IMR-90 (cell line): ENCODE results near the gene ATXN10. TPM values are rescaled to one million over a fixed set of nuclear protein-coding genes. Genes with fewer than 3 reads are reported as not detected.

ENCODE experiments used
- ATAC-seq: fragments of 200-7000 bp; cut with Tn5 transposase; 2 replicates; pipeline ENCODE4 v1.9.1; 2020; ENCODE audit warnings: low read depth, mild to moderate bottlenecking, moderate library complexity
- BruUV-seq: library from RNA; stranded (reverse); fragments of 400-500 nt; replicated peaks from 2 replicates; lab custom pipeline; 2021; lab: Mats Ljungman, UMichigan
- CTCF ChIA-PET: fragments of 300-600 bp; formaldehyde crosslinking; extraction: SDS; loops from one replicate; lab custom pipeline; 2021; ENCODE audit warnings: antibody characterized with exemption; lab: Yijun Ruan, JAX
- POLR2A ChIA-PET: fragments of 300-600 bp; sonication (Branson Sonifier 250); formaldehyde crosslinking; loops from one replicate; lab custom pipeline; 2022; ENCODE audit warnings: antibody characterized with exemption; ENCODE audit not compliant: unreplicated experiment; lab: Charles Lee
- DNase-seq: peaks from one replicate; pipeline ENCODE4 v3.0.0; 2013
- H2AFZ ChIP-seq: replicated peaks from 2 replicates; pipeline ENCODE3; 2013; ENCODE audit warnings: low read length, mild to moderate bottlenecking; ENCODE audit not compliant: poor library complexity
- H2AK5ac ChIP-seq: 2 replicates; pipeline ENCODE4 v1.6.1; 2013; ENCODE audit warnings: low read depth, low read length, inconsistent platforms
- H2AK9ac ChIP-seq: replicated peaks from 2 replicates; pipeline ENCODE3; 2013; ENCODE audit warnings: mild to moderate bottlenecking, low read depth, low read length, moderate library complexity; ENCODE audit not compliant: poor library complexity
- H2BK120ac ChIP-seq: 2 replicates; pipeline ENCODE4 v1.6.1; 2013; ENCODE audit warnings: low read depth, low read length, inconsistent platforms
- H2BK15ac ChIP-seq: 3 replicates; pipeline ENCODE4 v1.6.1; 2013; ENCODE audit warnings: low read depth, low read length, inconsistent platforms
- H2BK20ac ChIP-seq: 2 replicates; pipeline ENCODE4 v1.6.1; 2013; ENCODE audit warnings: low read depth, mild to moderate bottlenecking, inconsistent platforms, low read length, moderate library complexity
- H2BK5ac ChIP-seq: 2 replicates; pipeline ENCODE4 v1.6.1; 2013; ENCODE audit warnings: mild to moderate bottlenecking, low read depth, low read length, inconsistent platforms; ENCODE audit not compliant: poor library complexity, severe bottlenecking
- H3K14ac ChIP-seq: replicated peaks from 2 replicates; pipeline ENCODE4 v1.6.1; 2013; ENCODE audit warnings: low read depth, low read length, inconsistent platforms
- H3K18ac ChIP-seq: 2 replicates; pipeline ENCODE4 v1.6.1; 2013; ENCODE audit warnings: low read depth, low read length, control low read depth
- H3K23ac ChIP-seq: 2 replicates; pipeline ENCODE4 v1.6.1; 2013; ENCODE audit warnings: low read depth, low read length, inconsistent platforms
- H3K27ac ChIP-seq: 2 replicates; pipeline ENCODE4 v1.5.1; 2013; ENCODE audit warnings: mild to moderate bottlenecking, control low read depth, low read length; ENCODE audit not compliant: insufficient read depth
- H3K27me3 ChIP-seq: 2 replicates; pipeline ENCODE4 v1.6.1; 2013; ENCODE audit warnings: low read length; ENCODE audit not compliant: control insufficient read depth, insufficient read depth
- H3K36me3 ChIP-seq: 2 replicates; pipeline ENCODE4 v1.6.1; 2013; ENCODE audit warnings: low read length, mixed read lengths; ENCODE audit not compliant: control insufficient read depth, insufficient read depth
- H3K4ac ChIP-seq: 2 replicates; pipeline ENCODE4 v1.6.1; 2013; ENCODE audit warnings: low read depth, low read length, inconsistent platforms
- H3K4me1 ChIP-seq: 2 replicates; pipeline ENCODE4 v1.6.1; 2013; ENCODE audit warnings: low read length, mixed read lengths; ENCODE audit not compliant: control insufficient read depth, insufficient read depth
- H3K4me2 ChIP-seq: 2 replicates; pipeline ENCODE4 v1.6.1; 2013; ENCODE audit warnings: low read depth, mild to moderate bottlenecking, control low read depth, low read length, moderate library complexity
- H3K4me3 ChIP-seq: 2 replicates; pipeline ENCODE4 v1.5.1; 2013; ENCODE audit warnings: low read depth, mild to moderate bottlenecking, control low read depth, low read length, moderate library complexity; ENCODE audit not compliant: insufficient read depth
- H3K56ac ChIP-seq: 2 replicates; pipeline ENCODE4 v1.6.1; 2013; ENCODE audit warnings: low read length, inconsistent platforms; ENCODE audit not compliant: insufficient read depth; ENCODE audit errors: extremely low read depth
- H3K79me1 ChIP-seq, 2 experiments: 2 replicates each; pipeline ENCODE4 v1.6.1; 2013; ENCODE audit warnings: low read length in 2 of 2, inconsistent platforms in 1 of 2, low read depth in 1 of 2
- H3K9ac ChIP-seq: 2 replicates; pipeline ENCODE4 v1.6.1; 2013; ENCODE audit warnings: low read depth, low read length, control low read depth
- H3K9me1 ChIP-seq: 2 replicates; pipeline ENCODE4 v1.6.1; 2013; ENCODE audit warnings: low read length, inconsistent platforms; ENCODE audit not compliant: insufficient read depth
- H3K9me3 ChIP-seq: 2 replicates; pipeline ENCODE4 v1.6.1; 2013; ENCODE audit warnings: low read length; ENCODE audit not compliant: control insufficient read depth, insufficient read depth
- H4K20me1 ChIP-seq: 2 replicates; pipeline ENCODE4 v1.6.1; 2013; ENCODE audit warnings: low read length, inconsistent platforms; ENCODE audit not compliant: insufficient read depth
- H4K5ac ChIP-seq: 2 replicates; pipeline ENCODE4 v1.6.1; 2013; ENCODE audit warnings: mild to moderate bottlenecking, low read depth, low read length, control low read depth
- H4K8ac ChIP-seq, 2 experiments: 2 replicates each; pipeline ENCODE4 v1.6.1; 2013; ENCODE audit warnings: low read depth in 2 of 2, low read length in 2 of 2, control low read depth in 1 of 2, inconsistent platforms in 1 of 2
- H4K91ac ChIP-seq: 2 replicates; pipeline ENCODE4 v1.6.1; 2013; ENCODE audit warnings: low read depth, low read length, inconsistent platforms; ENCODE audit not compliant: insufficient read depth
- BHLHE40 ChIP-seq: fragments of 150-350 bp; IDR thresholded peaks from 2 replicates; pipeline ENCODE4 v1.6.1; 2016; ENCODE audit warnings: mild to moderate bottlenecking, low read depth, low read length
- CEBPB ChIP-seq: IDR thresholded peaks from 2 replicates; pipeline ENCODE4 v1.6.1; 2012; ENCODE audit warnings: low read depth, low read length, improper control_type of control experiment
- CHD1 ChIP-seq: IDR thresholded peaks from 2 replicates; pipeline ENCODE4 v1.6.1; 2012; ENCODE audit warnings: low read depth, low read length, improper control_type of control experiment
- MAFK ChIP-seq: IDR thresholded peaks from 2 replicates; pipeline ENCODE4 v1.6.1; 2012; ENCODE audit warnings: low read depth, low read length, improper control_type of control experiment
- MAZ ChIP-seq: IDR thresholded peaks from 2 replicates; pipeline ENCODE4 v1.6.1; 2012; ENCODE audit warnings: low read depth, mild to moderate bottlenecking, low read length, improper control_type of control experiment, moderate library complexity, borderline replicate concordance
- MXI1 ChIP-seq: IDR thresholded peaks from 2 replicates; pipeline ENCODE4 v1.6.1; 2012; ENCODE audit warnings: low read depth, mild to moderate bottlenecking, low read length, moderate library complexity, borderline replicate concordance
- POLR2A ChIP-seq: IDR thresholded peaks from 2 replicates; pipeline ENCODE4 v1.6.1; 2012; ENCODE audit warnings: mild to moderate bottlenecking, low read depth, low read length
- RAD21 ChIP-seq: IDR thresholded peaks from 2 replicates; pipeline ENCODE4 v1.6.1; 2012; ENCODE audit warnings: low read length, improper control_type of control experiment
- RCOR1 ChIP-seq: IDR thresholded peaks from 2 replicates; pipeline ENCODE4 v1.6.1; 2012; ENCODE audit warnings: mild to moderate bottlenecking, low read length, improper control_type of control experiment; ENCODE audit not compliant: insufficient replicate concordance
- RFX5 ChIP-seq: IDR thresholded peaks from 2 replicates; pipeline ENCODE4 v1.8.0; 2012; ENCODE audit warnings: low read depth, mild to moderate bottlenecking, low read length, moderate library complexity
- SMC3 ChIP-seq: fragments of 150-350 bp; IDR thresholded peaks from 2 replicates; pipeline ENCODE4 v1.6.1; 2016; ENCODE audit warnings: low read depth, mild to moderate bottlenecking, antibody characterized with exemption, low read length, moderate library complexity
- WGBS, 2 experiments: methylation state at CpG; one replicate each; pipeline versions ENCODE4 v1.1.5 to v1.1.7; 2013; ENCODE audit warnings: missing lambda C conversion rate in 2 of 2; ENCODE audit not compliant: insufficient read length in 1 of 2; ENCODE audit errors: extremely low coverage in 2 of 2; 5-methylcytosine and 5-hydroxymethylcytosine counted together
- dilution Hi-C: fragments of 300-500 bp; cut with HindIII; formaldehyde crosslinking; loops from one replicate; pipeline ENCODE4 v1.14.3; 2018; ENCODE audit warnings: low sequenced_read_pairs; ENCODE audit not compliant: unreplicated experiment
- in situ Hi-C: fragments of 300-500 bp; cut with MboI; formaldehyde crosslinking; loops from 3 replicates; pipeline ENCODE4 v1.14.3; 2019; ENCODE audit warnings: low sequenced_read_pairs, inconsistent platforms, mixed read lengths
- intact Hi-C: fragments of 100-400 bp; cut with micrococcal nuclease; formaldehyde crosslinking; loops from 2 replicates; pipeline ENCODE4 v1.10.0; 2022
- polyA plus RNA-seq, 3 experiments: library from polyadenylated mRNA; depleted of rRNA; stranded (reverse); fragments of >200 nt; gene quantifications; 2 replicates each; pipeline ENCODE4 v1.2.3, GENCODE V29; 2012; ENCODE audit warnings: low replicate concordance in 1 of 3
- total RNA-seq: library from RNA; depleted of rRNA; stranded (reverse); fragments of >200 nt; gene quantifications from 2 replicates; pipeline ENCODE4 v1.2.3, GENCODE V29; 2012
- TF ChIP-seq, protein P1 (sequence below): fragments of 150-350 bp; IDR thresholded peaks from 2 replicates; pipeline ENCODE4 v1.6.1; 2017; ENCODE audit warnings: mild to moderate bottlenecking, antibody characterized with exemption, low read length, low read depth

The ATXN10 gene
- total and polyA plus RNA-seq, 2 of the 4 experiments (the other 2 are of a cell fraction), result 116 to 231 TPM

DNA sequence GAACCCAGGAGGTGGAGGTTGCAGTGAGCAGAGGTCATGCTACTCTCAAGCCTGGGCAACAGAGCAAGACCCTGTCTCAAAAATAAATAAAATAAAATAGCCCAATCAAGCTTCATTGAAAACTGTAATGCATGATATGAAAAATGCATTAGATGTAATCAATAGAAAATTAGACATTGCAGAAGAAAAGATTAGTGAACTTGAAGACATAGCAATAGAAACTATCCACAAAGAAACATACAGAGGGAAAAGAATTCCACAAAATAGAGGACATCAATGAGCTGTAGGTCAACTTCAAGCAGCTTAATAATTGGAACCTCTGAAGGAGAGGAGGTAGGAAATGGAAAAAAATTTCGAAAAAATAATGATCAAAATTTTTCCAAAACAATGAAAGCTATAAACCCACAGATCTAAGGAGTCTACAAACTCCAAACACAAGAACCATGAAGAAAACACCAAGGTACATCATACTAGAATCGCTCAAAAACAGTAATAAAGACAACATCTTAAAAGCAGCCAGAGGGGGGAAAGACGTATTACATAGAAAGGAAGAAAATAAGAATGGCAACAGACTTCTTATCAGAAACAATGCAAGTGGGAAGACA, 201.1 kb downstream of the ATXN10 start:
- no peak overlapping the region for H4K8ac ChIP-seq
- dilution Hi-C loops, result no loop called here
- peaks cover 10% of the 10 kb centered on the region for H3K9me3 ChIP-seq
- DNase-seq, result no peak
- H2AK5ac ChIP-seq, result no peak overlapping the region
- ChIA-PET CTCF (no interaction called here), POLR2A (no interaction called here)
- no peaks in the 10 kb centered on the region for H3K9me1 ChIP-seq
- H3K18ac ChIP-seq, result no peak overlapping the region
- H3K4me3 ChIP-seq, result no peak overlapping the region
- TF ChIP-seq RAD21 (no peak), POLR2A (no peak), RFX5 (no peak), MAZ (no peak), MAFK (no peak), BHLHE40 (no peak), CEBPB (no peak), SMC3 (no peak), MXI1 (no peak), CHD1 (no peak), RCOR1 (no peak)
- TF ChIP-seq, protein P1, sequence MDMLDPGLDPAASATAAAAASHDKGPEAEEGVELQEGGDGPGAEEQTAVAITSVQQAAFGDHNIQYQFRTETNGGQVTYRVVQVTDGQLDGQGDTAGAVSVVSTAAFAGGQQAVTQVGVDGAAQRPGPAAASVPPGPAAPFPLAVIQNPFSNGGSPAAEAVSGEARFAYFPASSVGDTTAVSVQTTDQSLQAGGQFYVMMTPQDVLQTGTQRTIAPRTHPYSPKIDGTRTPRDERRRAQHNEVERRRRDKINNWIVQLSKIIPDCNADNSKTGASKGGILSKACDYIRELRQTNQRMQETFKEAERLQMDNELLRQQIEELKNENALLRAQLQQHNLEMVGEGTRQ, result no peak
- no peak overlapping the region for H2BK20ac ChIP-seq
- WGBS, 2 experiments, result no CpG with 5 or more reads among the region's 3 CpGs
- H2BK15ac ChIP-seq, result no peak overlapping the region
- no peak overlapping the region for H3K14ac ChIP-seq
- BruUV-seq, result no TSS peak
- H2BK120ac ChIP-seq, result no peak overlapping the region
- H3K36me3 ChIP-seq, result no peaks in the 10 kb centered on the region
- intact Hi-C loops, result no loop called here
- H3K56ac ChIP-seq, result no peak overlapping the region
- no peak overlapping the region for H3K27ac ChIP-seq
- H2AK9ac ChIP-seq, result no peak overlapping the region
- H3K4me2 ChIP-seq, result no peak overlapping the region
- no peak overlapping the region for H3K4ac ChIP-seq
- H4K5ac ChIP-seq, result no peak overlapping the region
- no peaks in the 10 kb centered on the region for H3K79me1 ChIP-seq
- no peak overlapping the region for H2BK5ac ChIP-seq
- H3K9ac ChIP-seq, result no peak overlapping the region
- H3K23ac ChIP-seq, result no peak overlapping the region
- peaks cover 12% of the 10 kb centered on the region for H4K20me1 ChIP-seq
- in situ Hi-C loops, result no loop called here
- ATAC-seq, result no peak
- peaks cover 48% of the 10 kb centered on the region for H3K27me3 ChIP-seq
- no peak overlapping the region for H4K91ac ChIP-seq
- H3K4me1 ChIP-seq, result no peaks in the 10 kb centered on the region
- H2AFZ ChIP-seq, result no peak overlapping the region
